CD4-positive, CD25-positive, alpha-beta regulatory T cell (primary cell): Measurements from ENCODE around the gene CRIP2. TPM values are rescaled to one million over a fixed set of nuclear protein-coding genes. Genes with fewer than 3 reads are reported as not detected.

Experiments
- ATAC-seq, 2 donors: fragments of 150-1000 bp; cut with Tn5 transposase; one replicate each; pipeline ENCODE4 v1.10.0; 2021; ENCODE audit warnings: low read depth in 2 of 2, moderate number of reproducible peaks in 2 of 2, moderate library complexity in 1 of 2
- DNase-seq, 3 donors: peaks; one replicate each; pipeline versions ENCODE4 v3.0.0 to v3.0.0-alpha.2; 2012 to 2022; ENCODE audit warnings: mixed read lengths in 1 of 3
- H3K27ac ChIP-seq: one replicate; pipeline ENCODE4 v1.7.0; 2013; ENCODE audit warnings: mild to moderate bottlenecking, low read length; ENCODE audit not compliant: insufficient read depth, poor library complexity, severe bottlenecking
- H3K27me3 ChIP-seq: one replicate; pipeline ENCODE4 v1.7.0; 2013; ENCODE audit warnings: low read length; ENCODE audit not compliant: control insufficient read depth, insufficient read depth
- H3K36me3 ChIP-seq: one replicate; pipeline ENCODE4 v1.7.0; 2013; ENCODE audit warnings: mild to moderate bottlenecking, low read length, moderate library complexity; ENCODE audit not compliant: control insufficient read depth, insufficient read depth
- H3K4me1 ChIP-seq: 2 replicates; pipeline ENCODE4 v1.7.0; 2013; ENCODE audit warnings: mild to moderate bottlenecking, low read length; ENCODE audit not compliant: insufficient read depth, control insufficient read depth, poor library complexity, severe bottlenecking
- H3K4me3 ChIP-seq: one replicate; pipeline ENCODE4 v1.7.0; 2013; ENCODE audit warnings: low read depth, mild to moderate bottlenecking, low read length, moderate library complexity
- H3K9me3 ChIP-seq, 2 experiments: 1 replicate in 1 of 2; 2 replicates in 1 of 2; pipeline ENCODE4 v1.7.0; 2013; ENCODE audit warnings: low read length in 2 of 2, mild to moderate bottlenecking in 1 of 2, moderate library complexity in 1 of 2; ENCODE audit not compliant: control insufficient read depth in 2 of 2
- H3K27ac Mint-ChIP-seq, 3 donors: one replicate each; pipeline ENCODE4 v1.8.0; 2020 to 2022; ENCODE audit warnings: mild to moderate bottlenecking in 3 of 3, mixed read lengths in 3 of 3, moderate library complexity in 2 of 3
- H3K27me3 Mint-ChIP-seq: one replicate; pipeline ENCODE4 v1.8.0; 2022; ENCODE audit warnings: mild to moderate bottlenecking, mixed read lengths
- H3K36me3 Mint-ChIP-seq: one replicate; pipeline ENCODE4 v1.8.0; 2020; ENCODE audit warnings: mixed read lengths
- H3K4me1 Mint-ChIP-seq, 4 donors: one replicate each; pipeline ENCODE4 v1.8.0; 2020 to 2022; ENCODE audit warnings: mixed read lengths in 4 of 4, mild to moderate bottlenecking in 1 of 4
- H3K4me3 Mint-ChIP-seq, 4 donors: one replicate each; pipeline ENCODE4 v1.8.0; 2020 to 2022; ENCODE audit warnings: mild to moderate bottlenecking in 4 of 4, mixed read lengths in 4 of 4, moderate library complexity in 3 of 4
- H3K9me3 Mint-ChIP-seq, 7 donors: one replicate each; pipeline ENCODE4 v1.8.0; 2020 to 2022; ENCODE audit warnings: mixed read lengths in 7 of 7, mild to moderate bottlenecking in 3 of 7, moderate library complexity in 2 of 7
- polyA plus RNA-seq, 4 donors: library from polyadenylated mRNA; unstranded; fragments of 300-500 nt; fragmentation: Illumina TruSeq; gene quantifications; one replicate each; pipeline ENCODE4 v1.2.3, GENCODE V29; 2021
- total RNA-seq: library from RNA; stranded (reverse); gene quantifications from one replicate; pipeline ENCODE4 v1.2.3, GENCODE V29; 2022

CRIP2 gene
- total and polyA plus RNA-seq, 5 donors from 2014 or later: 12.0 to 131 (median 37.1) TPM

GRCh38 chr14:105445901-105446845, 28.4 kb upstream of the CRIP2 start:
- Mint-ChIP-seq H3K9me3 (no peaks in the 10 kb centered on the region), H3K27me3 (no peaks in the 10 kb centered on the region), H3K36me3 (peaks cover 4% of the 10 kb centered on the region), H3K27ac (peak overlapping the region in 1 of 3 donors; percentile 38), H3K4me1 (peaks cover 0 to 4% (median 2%) of the 10 kb centered on the region in 4 donors), H3K4me3 (no peak overlapping the region)
- DNase-seq: no peak
- Histone ChIP-seq H3K27ac (no peak overlapping the region), H3K27me3 (no peaks in the 10 kb centered on the region), H3K9me3 (no peaks in the 10 kb centered on the region), H3K4me3 (no peak overlapping the region), H3K4me1 (peaks cover 7% of the 10 kb centered on the region), H3K36me3 (peaks cover 5% of the 10 kb centered on the region)
- ATAC-seq: no peak

- Mint-ChIP-seq H3K4me3 (no peak overlapping the region), H3K4me1 (peaks cover 0 to under 1% (median under 1%) of the 10 kb centered on the region in 4 donors), H3K36me3 (peaks cover 4% of the 10 kb centered on the region), H3K27me3 (no peaks in the 10 kb centered on the region), H3K9me3 (no peaks in the 10 kb centered on the region), H3K27ac (no peak overlapping the region)
- peaks cover 9% of the 10 kb centered on the region for H3K36me3 ChIP-seq
- H3K27ac ChIP-seq: no peak overlapping the region
- H3K9me3 ChIP-seq: no peaks in the 10 kb centered on the region
- DNase-seq (no peak), ATAC-seq (no peak)
- H3K27me3 ChIP-seq: no peaks in the 10 kb centered on the region
- H3K4me1 ChIP-seq: peaks cover 7% of the 10 kb centered on the region
- H3K4me3 ChIP-seq: no peak overlapping the region
Measured at GRCh38 chr14:105446971-105447370, 27.6 kb upstream of the CRIP2 start.

GRCh38 chr14:105447651-105448640, 26.7 kb upstream of the CRIP2 start:
- Histone ChIP-seq H3K27me3 (no peaks in the 10 kb centered on the region), H3K27ac (no peak overlapping the region), H3K36me3 (peaks cover 14% of the 10 kb centered on the region), H3K4me1 (peaks cover 7% of the 10 kb centered on the region), H3K9me3 (no peaks in the 10 kb centered on the region), H3K4me3 (no peak overlapping the region)
- H3K27ac Mint-ChIP-seq: no peak overlapping the region
- H3K4me3 Mint-ChIP-seq: no peak overlapping the region
- DNase-seq (no peak), ATAC-seq (no peak)
- peaks cover 0 to 2% (median under 1%) of the 10 kb centered on the region in 4 donors for H3K4me1 Mint-ChIP-seq
- no peaks in the 10 kb centered on the region for H3K27me3 Mint-ChIP-seq
- H3K36me3 Mint-ChIP-seq: peaks cover 5% of the 10 kb centered on the region
- H3K9me3 Mint-ChIP-seq: no peaks in the 10 kb centered on the region

GRCh38 chr14:105448706-105449111, 25.9 kb upstream of the CRIP2 start:
- Histone ChIP-seq H3K9me3 (no peaks in the 10 kb centered on the region), H3K4me3 (no peak overlapping the region), H3K36me3 (peaks cover 14% of the 10 kb centered on the region), H3K27ac (no peak overlapping the region), H3K27me3 (no peaks in the 10 kb centered on the region), H3K4me1 (peaks cover 7% of the 10 kb centered on the region)
- Mint-ChIP-seq H3K9me3 (no peaks in the 10 kb centered on the region), H3K36me3 (peaks cover 5% of the 10 kb centered on the region), H3K27me3 (no peaks in the 10 kb centered on the region), H3K4me1 (peaks cover 0 to 2% (median under 1%) of the 10 kb centered on the region in 4 donors), H3K27ac (no peak overlapping the region), H3K4me3 (no peak overlapping the region)
- ATAC-seq: peak; percentile 75 to 76
- DNase-seq: peak; percentile 44 to 60 (median 55)

- H3K27ac ChIP-seq: no peak overlapping the region
- peaks cover 7% of the 10 kb centered on the region for H3K4me1 ChIP-seq
- ATAC-seq (no peak), DNase-seq (no peak)
- H3K27me3 ChIP-seq: no peaks in the 10 kb centered on the region
- no peak overlapping the region for H3K4me3 ChIP-seq
- peaks cover 14% of the 10 kb centered on the region for H3K36me3 ChIP-seq
- no peaks in the 10 kb centered on the region for H3K9me3 ChIP-seq
- Mint-ChIP-seq H3K4me3 (no peak overlapping the region), H3K27me3 (no peaks in the 10 kb centered on the region), H3K27ac (no peak overlapping the region), H3K36me3 (peaks cover 5% of the 10 kb centered on the region), H3K9me3 (no peaks in the 10 kb centered on the region), H3K4me1 (peaks cover 0 to 2% (median under 1%) of the 10 kb centered on the region in 4 donors)
Measured at GRCh38 chr14:105449276-105450122, 25.1 kb upstream of the CRIP2 start.

- H3K27me3 ChIP-seq: no peaks in the 10 kb centered on the region
- no peaks in the 10 kb centered on the region for H3K9me3 Mint-ChIP-seq
- H3K4me3 ChIP-seq: no peak overlapping the region
- H3K4me3 Mint-ChIP-seq: no peak overlapping the region
- H3K27ac Mint-ChIP-seq: no peak overlapping the region
- peaks cover 14% of the 10 kb centered on the region for H3K36me3 ChIP-seq
- peaks cover 5% of the 10 kb centered on the region for H3K36me3 Mint-ChIP-seq
- no peaks in the 10 kb centered on the region for H3K9me3 ChIP-seq
- no peaks in the 10 kb centered on the region for H3K27me3 Mint-ChIP-seq
- no peak for DNase-seq
- ATAC-seq: no peak
- H3K27ac ChIP-seq: no peak overlapping the region
- H3K4me1 Mint-ChIP-seq: peaks cover 0 to 2% (median under 1%) of the 10 kb centered on the region in 4 donors
- peaks cover 7% of the 10 kb centered on the region for H3K4me1 ChIP-seq
Measured at GRCh38 chr14:105450123-105450505, 24.5 kb upstream of the CRIP2 start.
